RWPE2 (cell line): ENCODE measurements around the gene RGPD4.
"Not testable (repeated sequence)": the region's sequence is repeated elsewhere in the genome, so short reads cannot be mapped to it uniquely, and the experiment has no call there.

Source experiments
- ATAC-seq: fragments of 200-7000 bp; cut with Tn5 transposase; 3 replicates; pipeline ENCODE4 v1.9.1; 2021; ENCODE audit warnings: low read depth
- DNase-seq: peaks from one replicate; pipeline ENCODE4 v3.0.0-alpha.2; 2020; ENCODE audit warnings: low spot score
- H3K27ac ChIP-seq: fragments of 450-650 bp; 2 replicates; pipeline ENCODE4 v1.5.1; 2017; ENCODE audit warnings: mild to moderate bottlenecking; ENCODE audit not compliant: poor library complexity, severe bottlenecking
- H3K27me3 ChIP-seq: fragments of 250-450 bp; sonication (Bioruptor Pico); 2 replicates; pipeline ENCODE4 v1.5.1; 2021; ENCODE audit warnings: mild to moderate bottlenecking, moderate library complexity; ENCODE audit not compliant: insufficient read depth, poor library complexity, severe bottlenecking
- H3K36me3 ChIP-seq: fragments of 250-450 bp; sonication (Bioruptor Pico); 2 replicates; pipeline ENCODE4 v1.5.1; 2020; ENCODE audit warnings: low read depth, mild to moderate bottlenecking, moderate library complexity
- H3K4me1 ChIP-seq: fragments of 250-450 bp; sonication (Bioruptor Pico); 2 replicates; pipeline ENCODE4 v1.5.1; 2021; ENCODE audit warnings: mild to moderate bottlenecking, moderate library complexity; ENCODE audit not compliant: insufficient read depth, poor library complexity, severe bottlenecking
- H3K4me3 ChIP-seq: fragments of 250-450 bp; sonication (Bioruptor Pico); 2 replicates; pipeline ENCODE4 v1.5.1; 2021; ENCODE audit warnings: mild to moderate bottlenecking, moderate library complexity; ENCODE audit not compliant: severe bottlenecking
- H3K9me3 ChIP-seq: fragments of 250-450 bp; sonication (Bioruptor Pico); 2 replicates; pipeline ENCODE4 v1.5.1; 2021; ENCODE audit warnings: mild to moderate bottlenecking, moderate library complexity; ENCODE audit not compliant: severe bottlenecking
- TF ChIP-seq, protein P1 (sequence below): fragments of 450-650 bp; IDR thresholded peaks from one replicate; pipeline ENCODE4 v1.5.1; 2017; ENCODE audit warnings: mild to moderate bottlenecking, moderate library complexity; ENCODE audit not compliant: poor library complexity, severe bottlenecking

Gene RGPD4

DNA sequence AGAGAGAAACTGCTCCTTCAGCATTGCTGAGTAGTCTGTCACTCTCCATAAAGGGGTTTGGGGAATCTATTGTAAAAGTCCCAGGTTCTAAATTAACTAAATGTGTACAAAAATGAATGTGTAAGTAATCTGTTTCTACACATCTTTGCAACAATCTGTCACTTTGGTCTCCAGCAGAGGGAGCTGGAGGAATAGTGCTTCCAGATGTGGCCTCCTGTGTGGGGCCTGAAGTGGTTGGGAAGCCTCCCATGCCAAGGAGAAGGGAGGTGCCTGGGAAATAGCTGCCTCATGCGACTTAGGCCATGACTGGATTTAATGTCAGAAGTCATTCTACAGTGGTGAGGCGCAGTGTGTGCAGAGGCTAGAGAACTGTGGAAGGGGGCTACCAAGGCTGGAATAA is 89.4 kb downstream of the RGPD4 start:
- TF ChIP-seq, protein P1, sequence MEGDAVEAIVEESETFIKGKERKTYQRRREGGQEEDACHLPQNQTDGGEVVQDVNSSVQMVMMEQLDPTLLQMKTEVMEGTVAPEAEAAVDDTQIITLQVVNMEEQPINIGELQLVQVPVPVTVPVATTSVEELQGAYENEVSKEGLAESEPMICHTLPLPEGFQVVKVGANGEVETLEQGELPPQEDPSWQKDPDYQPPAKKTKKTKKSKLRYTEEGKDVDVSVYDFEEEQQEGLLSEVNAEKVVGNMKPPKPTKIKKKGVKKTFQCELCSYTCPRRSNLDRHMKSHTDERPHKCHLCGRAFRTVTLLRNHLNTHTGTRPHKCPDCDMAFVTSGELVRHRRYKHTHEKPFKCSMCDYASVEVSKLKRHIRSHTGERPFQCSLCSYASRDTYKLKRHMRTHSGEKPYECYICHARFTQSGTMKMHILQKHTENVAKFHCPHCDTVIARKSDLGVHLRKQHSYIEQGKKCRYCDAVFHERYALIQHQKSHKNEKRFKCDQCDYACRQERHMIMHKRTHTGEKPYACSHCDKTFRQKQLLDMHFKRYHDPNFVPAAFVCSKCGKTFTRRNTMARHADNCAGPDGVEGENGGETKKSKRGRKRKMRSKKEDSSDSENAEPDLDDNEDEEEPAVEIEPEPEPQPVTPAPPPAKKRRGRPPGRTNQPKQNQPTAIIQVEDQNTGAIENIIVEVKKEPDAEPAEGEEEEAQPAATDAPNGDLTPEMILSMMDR, result peak; percentile 37
- ATAC-seq, result peak; percentile 64; the same call in 1 of the 3 replicates
- H3K4me1 ChIP-seq, result not testable (repeated sequence)

DNA sequence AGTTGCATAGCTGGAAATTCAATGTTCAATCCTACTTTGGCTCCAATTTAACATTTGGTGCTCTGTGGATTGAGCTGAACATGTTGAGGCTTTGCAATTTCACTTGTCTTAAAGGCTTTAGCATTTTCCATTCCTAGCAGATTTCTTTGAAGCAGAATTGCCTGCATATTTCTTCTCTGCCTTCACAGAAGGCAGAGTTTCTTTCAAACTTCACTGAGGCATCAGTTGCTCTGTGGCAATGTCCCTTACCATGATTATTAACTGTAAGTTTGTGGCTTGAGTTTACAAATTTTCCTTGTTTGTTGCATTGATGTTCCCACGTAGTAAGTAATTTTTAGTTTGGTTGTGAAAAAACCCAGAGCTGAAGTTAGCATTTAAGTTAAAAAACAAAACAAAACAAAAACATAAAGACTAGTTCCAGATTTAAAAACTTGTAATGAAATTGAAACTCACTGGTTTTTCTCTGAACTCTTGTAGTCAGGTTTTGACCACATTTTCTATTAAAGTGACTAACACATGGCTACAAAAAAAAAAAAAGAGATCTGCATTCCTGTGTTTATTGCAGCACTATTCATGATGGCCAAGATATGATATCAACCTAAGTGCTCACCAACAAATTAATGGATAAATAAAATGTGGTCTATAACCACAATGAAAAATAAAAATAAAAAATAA is 90.1 kb downstream of the RGPD4 start:
- not testable (repeated sequence) for H3K36me3 ChIP-seq, H3K27me3 ChIP-seq, H3K4me3 ChIP-seq, H3K27ac ChIP-seq, H3K4me1 ChIP-seq, ATAC-seq, DNase-seq, H3K9me3 ChIP-seq

More for the DNA sequence above, 89.4 kb downstream of the RGPD4 start:
- not testable (repeated sequence) for DNase-seq, H3K36me3 ChIP-seq, H3K4me3 ChIP-seq, H3K27ac ChIP-seq, H3K9me3 ChIP-seq, H3K27me3 ChIP-seq

DNA sequence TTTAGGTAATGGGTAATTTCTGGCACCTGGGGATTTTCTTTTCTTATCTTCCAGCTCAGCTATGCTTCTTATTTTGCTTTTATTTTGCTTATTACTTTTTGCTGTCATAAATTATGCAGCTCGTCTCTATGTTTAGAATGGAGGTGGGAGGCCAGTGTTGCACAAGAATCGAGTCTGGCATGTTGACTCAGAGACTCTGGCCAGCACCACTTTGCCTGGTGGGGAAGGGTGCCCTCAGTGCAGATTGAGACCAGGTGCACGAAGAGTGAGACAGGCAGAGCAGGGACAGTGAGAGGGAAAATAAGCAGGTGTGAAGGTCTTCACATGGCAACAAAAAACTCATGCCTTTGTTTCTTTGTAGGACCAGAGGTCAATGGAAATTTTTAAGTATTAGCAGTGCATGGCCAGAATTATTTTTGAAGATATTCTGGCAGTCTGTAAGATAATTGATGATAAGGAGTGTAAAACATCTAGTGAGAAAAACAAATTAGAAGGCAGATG is 100.4 kb downstream of the RGPD4 start:
- DNase-seq, result no peak
- TF ChIP-seq, protein P1, result no peak

DNA sequence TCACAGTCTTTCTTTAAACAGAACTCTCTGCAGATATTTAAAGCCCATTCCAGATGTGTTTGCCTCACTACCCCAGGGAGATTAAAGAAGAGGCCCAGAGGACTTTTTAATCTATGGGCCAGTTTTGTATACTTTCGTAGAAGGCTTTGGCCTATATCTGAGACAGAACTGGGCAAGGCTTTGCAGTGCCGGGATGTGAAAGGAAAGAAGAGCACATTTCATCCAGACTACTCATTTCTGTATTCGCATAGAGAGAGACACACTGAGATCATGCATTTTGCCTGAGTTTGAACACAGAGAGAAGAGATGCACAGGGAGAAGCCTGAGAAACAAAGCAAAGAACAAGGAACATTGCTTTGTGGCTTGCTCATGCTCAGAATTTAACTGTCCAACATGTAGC is 104.7 kb downstream of the RGPD4 start:
- Histone ChIP-seq H3K9me3 (no peaks in the 10 kb centered on the region), H3K4me1 (no peaks in the 10 kb centered on the region), H3K27ac (no peak overlapping the region), H3K36me3 (no peaks in the 10 kb centered on the region), H3K4me3 (no peak overlapping the region), H3K27me3 (no peaks in the 10 kb centered on the region)
- DNase-seq, result no peak
- ATAC-seq, result no peak
- TF ChIP-seq, protein P1, result no peak

More for the DNA sequence above, 100.4 kb downstream of the RGPD4 start:
- Histone ChIP-seq H3K36me3 (no peaks in the 10 kb centered on the region), H3K4me3 (no peak overlapping the region), H3K27me3 (no peaks in the 10 kb centered on the region), H3K9me3 (no peaks in the 10 kb centered on the region), H3K27ac (no peak overlapping the region), H3K4me1 (no peaks in the 10 kb centered on the region)
- ATAC-seq, result no peak

DNA sequence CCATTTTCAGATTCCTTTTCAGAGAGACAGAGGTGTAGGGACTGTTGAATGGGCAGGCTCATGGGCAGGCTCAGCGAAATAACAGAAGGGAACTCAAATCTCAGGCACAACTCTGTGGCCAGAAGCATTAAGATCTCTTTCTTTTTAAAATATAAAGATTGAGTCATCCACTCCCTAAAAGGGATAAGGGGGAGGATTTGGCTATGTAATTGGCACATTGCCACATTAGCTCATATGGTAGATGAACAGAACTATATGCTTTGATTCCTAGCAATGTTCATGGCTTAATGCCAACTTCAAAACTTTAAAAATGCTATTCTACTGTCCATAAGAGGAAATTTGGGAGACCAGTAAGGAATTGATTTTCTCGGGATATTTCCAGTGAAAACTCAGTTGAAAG is 105.8 kb downstream of the RGPD4 start:
- TF ChIP-seq, protein P1, result no peak
- Histone ChIP-seq H3K27me3 (no peaks in the 10 kb centered on the region), H3K36me3 (no peaks in the 10 kb centered on the region), H3K9me3 (no peaks in the 10 kb centered on the region), H3K4me1 (no peaks in the 10 kb centered on the region), H3K4me3 (no peak overlapping the region), H3K27ac (no peak overlapping the region)
- DNase-seq (no peak), ATAC-seq (peak; percentile 41; the same call in 1 of the 3 replicates)
